K562 (cell line): Measurements from ENCODE around the gene ACSF3. TPM values are rescaled to one million over a fixed set of nuclear protein-coding genes. Genes with fewer than 3 reads are reported as not detected.
A peak's percentile ranks its signal among the peaks of the same experiment; 100 is the strongest.

Experiments
- ATF1 ChIP-seq, 2 experiments: fragments of 450-650 bp in 1 of 2; IDR thresholded peaks; 2 replicates each; pipeline ENCODE4 v1.6.1; 2016; ENCODE audit warnings: missing compliant biosample characterization in 1 of 2, missing genetic modification characterization in 1 of 2
- FIP1L1 ChIP-seq: fragments of 200-400 bp; formaldehyde crosslinking; IDR thresholded peaks from 2 replicates; pipeline ENCODE4 v1.6.1; 2018; ENCODE audit warnings: mild to moderate bottlenecking, low read depth, low read length; ENCODE audit not compliant: poor library complexity, severe bottlenecking
- HNRNPL ChIP-seq: fragments of 200-400 bp; formaldehyde crosslinking; IDR thresholded peaks from 2 replicates; pipeline ENCODE4 v1.6.1; 2017; ENCODE audit warnings: low read depth, mild to moderate bottlenecking, low read length
- IRF9 ChIP-seq: fragments of 450-650 bp; IDR thresholded peaks from 2 replicates; pipeline ENCODE4 v1.6.1; 2016; ENCODE audit warnings: missing biosample characterization, missing genetic modification characterization
- LEF1 ChIP-seq: fragments of 450-650 bp; IDR thresholded peaks from 2 replicates; pipeline ENCODE4 v1.6.1; 2016; ENCODE audit warnings: mild to moderate bottlenecking
- SIN3B ChIP-seq: fragments of 450-650 bp; IDR thresholded peaks from 2 replicates; pipeline ENCODE4 v1.6.1; 2017; ENCODE audit warnings: low read depth, mild to moderate bottlenecking, moderate library complexity
- SUPT5H ChIP-seq: fragments of 450-650 bp; IDR thresholded peaks from 2 replicates; pipeline ENCODE4 v1.6.1; 2016
- ZBTB40 ChIP-seq, 2 experiments: fragments of 450-650 bp in 1 of 2; sonication (generic) in 1 of 2; formaldehyde crosslinking in 1 of 2; IDR thresholded peaks; 2 replicates each; pipeline versions ENCODE4 v1.7.1 to v1.9.0; 2016 to 2022; ENCODE audit warnings: inconsistent platforms in 1 of 2, mild to moderate bottlenecking in 1 of 2, missing genetic modification reagents in 1 of 2
- polyA plus RNA-seq, 8 experiments: library from polyadenylated mRNA; depleted of rRNA in 4 of 8; stranded (reverse) in 5 of 8; unstranded in 3 of 8; fragments of >200 nt; fragmentation: Nextera tagmentation in 2 of 8; fragmentation: Illumina TruSeq in 1 of 8; extraction: Ambion mirVana in 2 of 8; extraction: Trizol in 1 of 8; gene quantifications; 2 replicates each; pipeline versions ENCODE4 v1.2.1 to v1.2.3, GENCODE V29; 2011 to 2014; ENCODE audit warnings: inconsistent platforms in 1 of 8, missing spikeins in 1 of 8
- total RNA-seq, 7 experiments: library from RNA; depleted of rRNA in 6 of 7; stranded (reverse); fragments of >200 nt in 6 of 7; fragmentation: Illumina TruSeq in 2 of 7; extraction: Trizol in 2 of 7; gene quantifications; 2 replicates each; pipeline versions ENCODE4 v1.2.1 to v1.2.3, GENCODE V29; 2011 to 2021; ENCODE audit warnings: low replicate concordance in 1 of 7
- TF ChIP-seq, protein P1 (sequence below), 2 experiments: fragments of 250-450 bp in 1 of 2; fragments of 450-650 bp in 1 of 2; sonication (Bioruptor Pico) in 1 of 2; IDR thresholded peaks; 2 replicates each; pipeline versions ENCODE4 v1.6.1 to v1.8.0; 2016 to 2021; ENCODE audit warnings: mild to moderate bottlenecking in 2 of 2, moderate library complexity in 2 of 2, missing compliant biosample characterization in 1 of 2, missing genetic modification characterization in 1 of 2
- TF ChIP-seq, protein P2 (sequence below): sonication (generic); formaldehyde crosslinking; IDR thresholded peaks from 2 replicates; pipeline ENCODE4 v1.8.0; 2022; ENCODE audit warnings: mild to moderate bottlenecking, missing genetic modification reagents

ACSF3 gene
- total and polyA plus RNA-seq, 9 of the 15 experiments (the other 6 are each of a cell fraction or from before 2014, with no cell fraction given), result 0.77 to 32.8 (median 14.7) TPM

GRCh38 chr16:89093602-89094251, at the start of gene ACSF3 (continued):
- TF ChIP-seq ZBTB40 (IDR thresholded peaks at IDR 0.05), result peak; percentile 85
- TF ChIP-seq ZBTB40 (CRISPR knock-in tag; IDR thresholded peaks at IDR 0.05), result no peak
- no peak for TF ChIP-seq HNRNPL
- peak; percentile 70 for TF ChIP-seq FIP1L1
- TF ChIP-seq IRF9 (tag), result no peak
- TF ChIP-seq, protein P1, sequence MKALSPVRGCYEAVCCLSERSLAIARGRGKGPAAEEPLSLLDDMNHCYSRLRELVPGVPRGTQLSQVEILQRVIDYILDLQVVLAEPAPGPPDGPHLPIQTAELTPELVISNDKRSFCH (CRISPR knock-in tag; IDR thresholded peaks at IDR 0.05), result no peak
- TF ChIP-seq, protein P1 (tag; IDR thresholded peaks at IDR 0.05), result peak; percentile 70; the same call in 1 of the 2 replicates
- no peak for TF ChIP-seq ATF1 (CRISPR knock-in tag; IDR thresholded peaks at IDR 0.05)
- 0 out of 2 replicates have a peak, but pooled peaks have one; percentile 19 for TF ChIP-seq ATF1 (tag; IDR thresholded peaks at IDR 0.05)
- peak; percentile 98 for TF ChIP-seq SIN3B
- TF ChIP-seq, protein P2, sequence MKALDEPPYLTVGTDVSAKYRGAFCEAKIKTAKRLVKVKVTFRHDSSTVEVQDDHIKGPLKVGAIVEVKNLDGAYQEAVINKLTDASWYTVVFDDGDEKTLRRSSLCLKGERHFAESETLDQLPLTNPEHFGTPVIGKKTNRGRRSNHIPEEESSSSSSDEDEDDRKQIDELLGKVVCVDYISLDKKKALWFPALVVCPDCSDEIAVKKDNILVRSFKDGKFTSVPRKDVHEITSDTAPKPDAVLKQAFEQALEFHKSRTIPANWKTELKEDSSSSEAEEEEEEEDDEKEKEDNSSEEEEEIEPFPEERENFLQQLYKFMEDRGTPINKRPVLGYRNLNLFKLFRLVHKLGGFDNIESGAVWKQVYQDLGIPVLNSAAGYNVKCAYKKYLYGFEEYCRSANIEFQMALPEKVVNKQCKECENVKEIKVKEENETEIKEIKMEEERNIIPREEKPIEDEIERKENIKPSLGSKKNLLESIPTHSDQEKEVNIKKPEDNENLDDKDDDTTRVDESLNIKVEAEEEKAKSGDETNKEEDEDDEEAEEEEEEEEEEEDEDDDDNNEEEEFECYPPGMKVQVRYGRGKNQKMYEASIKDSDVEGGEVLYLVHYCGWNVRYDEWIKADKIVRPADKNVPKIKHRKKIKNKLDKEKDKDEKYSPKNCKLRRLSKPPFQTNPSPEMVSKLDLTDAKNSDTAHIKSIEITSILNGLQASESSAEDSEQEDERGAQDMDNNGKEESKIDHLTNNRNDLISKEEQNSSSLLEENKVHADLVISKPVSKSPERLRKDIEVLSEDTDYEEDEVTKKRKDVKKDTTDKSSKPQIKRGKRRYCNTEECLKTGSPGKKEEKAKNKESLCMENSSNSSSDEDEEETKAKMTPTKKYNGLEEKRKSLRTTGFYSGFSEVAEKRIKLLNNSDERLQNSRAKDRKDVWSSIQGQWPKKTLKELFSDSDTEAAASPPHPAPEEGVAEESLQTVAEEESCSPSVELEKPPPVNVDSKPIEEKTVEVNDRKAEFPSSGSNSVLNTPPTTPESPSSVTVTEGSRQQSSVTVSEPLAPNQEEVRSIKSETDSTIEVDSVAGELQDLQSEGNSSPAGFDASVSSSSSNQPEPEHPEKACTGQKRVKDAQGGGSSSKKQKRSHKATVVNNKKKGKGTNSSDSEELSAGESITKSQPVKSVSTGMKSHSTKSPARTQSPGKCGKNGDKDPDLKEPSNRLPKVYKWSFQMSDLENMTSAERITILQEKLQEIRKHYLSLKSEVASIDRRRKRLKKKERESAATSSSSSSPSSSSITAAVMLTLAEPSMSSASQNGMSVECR (CRISPR knock-in tag), result 0 out of 2 replicates have a peak, but pooled peaks have one; percentile 50
- no peak for TF ChIP-seq LEF1
- TF ChIP-seq SUPT5H, result peak; percentile 52; the same call in 1 of the 2 replicates
